Measurements from ENCODE around the gene HK1. TPM values are rescaled to one million over a fixed set of nuclear protein-coding genes. Genes with fewer than 3 reads are reported as not detected.
"Not testable (repeated sequence)": the region's sequence is repeated elsewhere in the genome, so short reads cannot be mapped to it uniquely, and the experiment has no call there.

The HK1 gene
- total RNA-seq, 4 donors from 2014 or later = 92.5 to 216 (median 126) TPM

DNA sequence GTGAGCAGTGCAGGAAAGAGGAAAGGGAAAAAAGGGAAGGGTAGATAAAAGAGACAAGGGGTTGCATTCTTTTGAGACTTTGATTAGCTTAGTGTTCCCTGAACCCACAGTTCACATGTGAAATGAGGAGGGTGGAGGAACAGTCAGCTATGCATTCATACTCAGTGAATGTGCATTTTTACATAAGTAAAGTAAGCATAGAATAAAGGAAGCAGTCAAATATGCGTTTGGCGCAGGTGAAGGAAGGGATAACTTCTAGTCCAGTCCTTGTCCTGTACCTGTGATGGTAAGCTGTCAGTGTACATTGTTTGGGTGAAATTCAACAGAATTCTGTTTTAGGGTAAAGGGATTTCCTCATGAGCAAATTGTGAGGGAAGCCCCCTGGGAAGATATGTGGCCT lies 28.1 kb downstream of the HK1 start:
- Histone ChIP-seq H3K27me3 (no peaks in the 10 kb centered on the region), H3K4me3 (no peak overlapping the region), H3K9me3 (no peaks in the 10 kb centered on the region), H3K4me1 (no peaks in the 10 kb centered on the region), H3K36me3 (no peaks in the 10 kb centered on the region), H3K27ac (no peak overlapping the region)
- TF ChIP-seq EP300 (IDR thresholded peaks at IDR 0.05) (no peak), CTCF (IDR thresholded peaks at IDR 0.05) (no peak), POLR2A (IDR thresholded peaks at IDR 0.05) (no peak), POLR2AphosphoS5 (IDR thresholded peaks at IDR 0.05) (no peak)
- ATAC-seq = no peak
- 67 to 80% methylated on average over 2 of the region's 2 CpGs for WGBS, 2 donors (ENCODE audit: low coverage in 1 of 2)

GRCh38 chr10:69307434-69307833 lies 29.1 kb downstream of the HK1 start:
- TF ChIP-seq EP300 (IDR thresholded peaks at IDR 0.05) (no peak), CTCF (IDR thresholded peaks at IDR 0.05) (no peak), POLR2AphosphoS5 (IDR thresholded peaks at IDR 0.05) (no peak), POLR2A (IDR thresholded peaks at IDR 0.05) (no peak)
- Histone ChIP-seq H3K4me3 (no peak overlapping the region), H3K27me3 (no peaks in the 10 kb centered on the region), H3K9me3 (no peaks in the 10 kb centered on the region), H3K27ac (no peak overlapping the region), H3K36me3 (no peaks in the 10 kb centered on the region), H3K4me1 (no peaks in the 10 kb centered on the region)
- ATAC-seq = no peak
- 69 to 89% methylated on average over 2 to 4 of the region's 4 CpGs for WGBS, 2 donors (ENCODE audit: low coverage in 1 of 2)

- H3K9me3 ChIP-seq, H3K4me3 ChIP-seq, H3K4me1 ChIP-seq, H3K36me3 ChIP-seq, H3K27ac ChIP-seq, ATAC-seq, H3K27me3 ChIP-seq: not testable (repeated sequence)
- 88 to 93% methylated on average over 6 to 7 of the region's 10 CpGs for WGBS, 2 donors (ENCODE audit: low coverage in 1 of 2)
Measured at GRCh38 chr10:69308304-69308703, 30.0 kb downstream of the HK1 start.

DNA sequence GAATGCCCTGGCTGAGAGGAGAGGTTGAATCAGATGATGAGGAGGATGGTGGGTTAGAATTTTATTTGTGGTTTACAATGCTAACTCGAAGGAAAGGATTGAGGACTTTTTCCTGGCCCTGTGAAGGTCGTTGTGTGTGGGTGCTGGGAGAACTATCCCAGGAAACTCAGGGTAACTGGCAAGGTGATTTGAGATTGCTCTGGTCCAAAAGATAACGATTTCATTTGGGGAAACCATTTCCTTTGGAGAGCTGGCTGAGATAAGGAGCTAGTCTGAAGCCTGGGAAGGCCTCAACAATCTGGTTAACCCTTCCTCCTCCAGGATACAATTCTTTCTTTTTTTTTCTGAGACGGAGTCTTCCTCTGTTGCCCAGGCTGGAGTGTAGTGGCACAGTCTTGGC lies 33.0 kb downstream of the HK1 start:
- Histone ChIP-seq H3K27me3 (no peaks in the 10 kb centered on the region), H3K36me3 (no peaks in the 10 kb centered on the region), H3K4me3 (no peak overlapping the region), H3K27ac (no peak overlapping the region), H3K9me3 (no peaks in the 10 kb centered on the region), H3K4me1 (no peaks in the 10 kb centered on the region)
- 42 to 60% methylated on average over 1 to 4 of the region's 4 CpGs for WGBS, 2 donors (ENCODE audit: low coverage in 1 of 2)
- ATAC-seq = no peak
- TF ChIP-seq POLR2AphosphoS5 (IDR thresholded peaks at IDR 0.05) = no peak
- no peak for TF ChIP-seq EP300 (IDR thresholded peaks at IDR 0.05)
- no peak for TF ChIP-seq CTCF (IDR thresholded peaks at IDR 0.05)
- no peak for TF ChIP-seq POLR2A (IDR thresholded peaks at IDR 0.05)

GRCh38 chr10:69312528-69312927 lies 34.2 kb downstream of the HK1 start:
- no peak for ATAC-seq
- Histone ChIP-seq H3K4me1 (peaks cover 0 to 5% (median 0%) of the 10 kb centered on the region in 3 donors), H3K4me3 (no peak overlapping the region), H3K27ac (no peak overlapping the region), H3K36me3 (no peaks in the 10 kb centered on the region), H3K27me3 (no peaks in the 10 kb centered on the region), H3K9me3 (no peaks in the 10 kb centered on the region)
- TF ChIP-seq POLR2A (IDR thresholded peaks at IDR 0.05) = no peak
- no peak for TF ChIP-seq POLR2AphosphoS5 (IDR thresholded peaks at IDR 0.05)
- TF ChIP-seq EP300 (IDR thresholded peaks at IDR 0.05) = no peak
- TF ChIP-seq CTCF (IDR thresholded peaks at IDR 0.05) = no peak
- WGBS, 2 donors (ENCODE audit: low coverage in 1 of 2) = 79 to 81% methylated on average over 3 to 4 of the region's 4 CpGs

Measured in gastroesophageal sphincter (tissue), 4 donors.